Measurements from ENCODE around the gene CLASP2. TPM values are rescaled to one million over a fixed set of nuclear protein-coding genes. Genes with fewer than 3 reads are reported as not detected.
A peak's percentile ranks its signal among the peaks of the same experiment; 100 is the strongest.

The CLASP2 gene
- total RNA-seq, 1 donor from 2014 or later, result 69.2 TPM

- Mint-ChIP-seq H3K9me3 (no peaks in the 10 kb centered on the region), H3K27me3 (ENCODE audit: low read depth) (no peaks in the 10 kb centered on the region), H3K4me3 (no peak overlapping the region)
These were observed 131.7 kb downstream of the CLASP2 start for GRCh38 chr3:33586402-33586801.

GRCh38 chr3:33582234-33582633 is 135.8 kb downstream of the CLASP2 start:
- Mint-ChIP-seq H3K27ac (ENCODE audit: unreplicated experiment) (no peak overlapping the region), H3K27me3 (ENCODE audit: low read depth) (no peaks in the 10 kb centered on the region), H3K4me3 (no peak overlapping the region), H3K36me3 (ENCODE audit: low read depth) (peaks cover 2% of the 10 kb centered on the region), H3K4me1 (peaks cover 7% of the 10 kb centered on the region), H3K9me3 (no peaks in the 10 kb centered on the region)
- DNase-seq (ENCODE audit: low read depth, low spot score), result no peak
- no peak for TF ChIP-seq CTCF (conservative IDR thresholded peaks at IDR 0.05)

More at GRCh38 chr3:33586402-33586801, 131.7 kb downstream of the CLASP2 start:
- Mint-ChIP-seq H3K27ac (ENCODE audit: unreplicated experiment) (no peak overlapping the region), H3K4me1 (no peaks in the 10 kb centered on the region), H3K36me3 (ENCODE audit: low read depth) (peaks cover 2% of the 10 kb centered on the region)
- no peak for DNase-seq (ENCODE audit: low read depth, low spot score)
- TF ChIP-seq CTCF (conservative IDR thresholded peaks at IDR 0.05), result no peak

GRCh38 chr3:33581666-33582065 is 136.4 kb downstream of the CLASP2 start:
- H3K27ac Mint-ChIP-seq (ENCODE audit: unreplicated experiment), result peak overlapping the region; percentile 21

GRCh38 chr3:33579840-33580239 is 138.2 kb downstream of the CLASP2 start:
- Mint-ChIP-seq H3K27ac (ENCODE audit: unreplicated experiment) (no peak overlapping the region), H3K4me3 (no peak overlapping the region), H3K36me3 (ENCODE audit: low read depth) (peaks cover 3% of the 10 kb centered on the region), H3K4me1 (peaks cover 7% of the 10 kb centered on the region), H3K9me3 (no peaks in the 10 kb centered on the region), H3K27me3 (ENCODE audit: low read depth) (no peaks in the 10 kb centered on the region)
- no peak for DNase-seq (ENCODE audit: low read depth, low spot score)
- TF ChIP-seq CTCF (conservative IDR thresholded peaks at IDR 0.05), result no peak

More at GRCh38 chr3:33581666-33582065, 136.4 kb downstream of the CLASP2 start:
- Mint-ChIP-seq H3K36me3 (ENCODE audit: low read depth) (no peaks in the 10 kb centered on the region), H3K9me3 (no peaks in the 10 kb centered on the region), H3K4me3 (no peak overlapping the region), H3K4me1 (peaks cover 7% of the 10 kb centered on the region), H3K27me3 (ENCODE audit: low read depth) (no peaks in the 10 kb centered on the region)
- TF ChIP-seq CTCF (conservative IDR thresholded peaks at IDR 0.05), result no peak
- no peak for DNase-seq (ENCODE audit: low read depth, low spot score)

- no peak for TF ChIP-seq CTCF (conservative IDR thresholded peaks at IDR 0.05)
- H3K4me1 Mint-ChIP-seq, result peaks cover 7% of the 10 kb centered on the region
- no peak for DNase-seq (ENCODE audit: low read depth, low spot score)
- no peaks in the 10 kb centered on the region for H3K9me3 Mint-ChIP-seq
- no peak overlapping the region for H3K4me3 Mint-ChIP-seq
- H3K36me3 Mint-ChIP-seq (ENCODE audit: low read depth), result peaks cover 3% of the 10 kb centered on the region
- no peaks in the 10 kb centered on the region for H3K27me3 Mint-ChIP-seq (ENCODE audit: low read depth)
- no peak overlapping the region for H3K27ac Mint-ChIP-seq (ENCODE audit: unreplicated experiment)
These were observed 138.9 kb downstream of the CLASP2 start for GRCh38 chr3:33579178-33579510.
